ENCODE results near the gene KASH5. TPM values are rescaled to one million over a fixed set of nuclear protein-coding genes. Genes with fewer than 3 reads are reported as not detected.

KASH5 gene
- total RNA-seq, 1 donor from 2014 or later, result not detected

DNA sequence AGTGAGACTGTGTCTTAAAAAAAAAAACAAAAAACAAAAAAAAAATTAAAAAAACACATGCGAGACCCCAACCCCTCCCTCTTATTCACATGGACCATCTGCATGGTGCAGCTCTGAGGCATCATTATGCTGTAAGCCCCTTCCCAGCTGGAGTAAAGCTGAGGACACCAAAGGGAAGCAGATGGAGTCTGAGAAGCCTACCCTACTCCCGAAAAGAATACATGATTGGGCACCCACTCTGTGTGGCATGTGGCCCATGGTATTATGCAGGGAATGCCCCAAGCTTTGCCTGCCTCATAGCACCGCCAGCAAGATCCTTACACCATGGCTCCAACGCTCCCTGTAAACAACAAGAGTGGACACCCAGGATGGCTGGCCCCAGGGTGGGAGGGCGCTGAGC lies 30.5 kb downstream of the KASH5 start:
- Histone ChIP-seq H3K27ac (ENCODE audit: low read depth, low read length) (no peak overlapping the region), H3K4me3 (ENCODE audit: low read length in 3 of 3) (no peak overlapping the region), H3K9ac (ENCODE audit: low read depth in 1 of 3, low read length in 3 of 3) (no peak overlapping the region), H3K9me3 (ENCODE audit: control insufficient read depth in 3 of 3, low read length in 3 of 3) (no peaks in the 10 kb centered on the region), H3K36me3 (ENCODE audit: control insufficient read depth in 3 of 3, insufficient read depth in 3 of 3, low read length in 3 of 3) (no peaks in the 10 kb centered on the region), H3K27me3 (ENCODE audit: control insufficient read depth in 3 of 3, insufficient read depth in 3 of 3, low read length in 3 of 3) (peaks cover 59 to 84% (median 62%) of the 10 kb centered on the region in 3 donors), H3K4me1 (ENCODE audit: control insufficient read depth in 3 of 3, insufficient read depth in 3 of 3, low read length in 3 of 3) (peaks cover 13 to 19% (median 15%) of the 10 kb centered on the region in 3 donors)

DNA sequence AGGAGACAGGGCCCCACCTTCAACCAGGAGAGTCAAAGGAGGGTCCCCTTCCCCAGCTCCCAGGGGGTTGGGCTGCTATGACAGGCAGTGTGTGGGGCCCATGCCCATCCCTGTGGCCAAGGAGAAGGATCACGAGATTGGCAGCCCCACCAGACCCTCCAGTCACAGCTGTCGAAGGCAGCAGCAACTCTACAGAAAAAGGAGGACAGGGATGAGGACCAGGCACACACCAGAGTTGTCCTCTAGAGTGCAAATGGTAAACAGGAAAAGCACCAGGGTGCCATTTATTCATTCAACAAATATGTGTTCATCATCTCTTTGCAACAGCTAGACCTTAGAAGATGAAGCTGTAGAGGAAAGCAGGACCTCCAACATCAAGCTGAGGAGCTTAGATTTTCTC lies 31.1 kb downstream of the KASH5 start:
- no peak overlapping the region for H3K4me3 ChIP-seq (ENCODE audit: low read length in 3 of 3)
- H3K9me3 ChIP-seq (ENCODE audit: control insufficient read depth in 3 of 3, low read length in 3 of 3), result no peaks in the 10 kb centered on the region
- H3K36me3 ChIP-seq (ENCODE audit: control insufficient read depth in 3 of 3, insufficient read depth in 3 of 3, low read length in 3 of 3), result no peaks in the 10 kb centered on the region
- H3K27me3 ChIP-seq (ENCODE audit: control insufficient read depth in 3 of 3, insufficient read depth in 3 of 3, low read length in 3 of 3), result peaks cover 66 to 84% (median 68%) of the 10 kb centered on the region in 3 donors
- H3K9ac ChIP-seq (ENCODE audit: low read depth in 1 of 3, low read length in 3 of 3), result no peak overlapping the region
- no peak overlapping the region for H3K27ac ChIP-seq (ENCODE audit: low read depth, low read length)
- H3K4me1 ChIP-seq (ENCODE audit: control insufficient read depth in 3 of 3, insufficient read depth in 3 of 3, low read length in 3 of 3), result peaks cover 17 to 19% (median 18%) of the 10 kb centered on the region in 3 donors

DNA sequence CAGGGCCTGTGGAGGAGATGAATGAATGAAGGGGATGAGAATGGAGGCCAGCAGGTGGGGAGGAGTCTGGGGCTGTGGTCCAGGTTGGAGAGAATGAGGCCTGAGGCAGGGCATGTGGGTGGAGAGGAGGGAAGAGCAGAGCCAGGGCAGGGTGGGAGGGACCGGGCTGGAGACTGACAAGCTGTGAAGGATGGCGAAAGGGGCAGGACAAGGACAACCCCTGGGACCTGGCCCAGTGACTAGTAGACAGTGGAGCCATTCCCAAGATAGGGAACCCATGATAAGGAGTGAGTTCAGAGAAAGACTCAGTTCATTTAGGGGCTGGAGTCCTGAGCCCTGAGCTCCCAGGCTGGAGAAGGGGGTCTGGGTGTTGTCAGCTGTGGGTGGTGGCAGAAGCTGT lies 32.2 kb downstream of the KASH5 start:
- Histone ChIP-seq H3K27ac (ENCODE audit: low read depth, low read length) (no peak overlapping the region), H3K9me3 (ENCODE audit: control insufficient read depth in 3 of 3, low read length in 3 of 3) (no peaks in the 10 kb centered on the region), H3K27me3 (ENCODE audit: control insufficient read depth in 3 of 3, insufficient read depth in 3 of 3, low read length in 3 of 3) (peaks cover 74 to 83% (median 76%) of the 10 kb centered on the region in 3 donors), H3K4me3 (ENCODE audit: low read length in 3 of 3) (no peak overlapping the region), H3K4me1 (ENCODE audit: control insufficient read depth in 3 of 3, insufficient read depth in 3 of 3, low read length in 3 of 3) (peaks cover 17 to 19% (median 18%) of the 10 kb centered on the region in 3 donors), H3K9ac (ENCODE audit: low read depth in 1 of 3, low read length in 3 of 3) (no peak overlapping the region), H3K36me3 (ENCODE audit: control insufficient read depth in 3 of 3, insufficient read depth in 3 of 3, low read length in 3 of 3) (no peaks in the 10 kb centered on the region)

DNA sequence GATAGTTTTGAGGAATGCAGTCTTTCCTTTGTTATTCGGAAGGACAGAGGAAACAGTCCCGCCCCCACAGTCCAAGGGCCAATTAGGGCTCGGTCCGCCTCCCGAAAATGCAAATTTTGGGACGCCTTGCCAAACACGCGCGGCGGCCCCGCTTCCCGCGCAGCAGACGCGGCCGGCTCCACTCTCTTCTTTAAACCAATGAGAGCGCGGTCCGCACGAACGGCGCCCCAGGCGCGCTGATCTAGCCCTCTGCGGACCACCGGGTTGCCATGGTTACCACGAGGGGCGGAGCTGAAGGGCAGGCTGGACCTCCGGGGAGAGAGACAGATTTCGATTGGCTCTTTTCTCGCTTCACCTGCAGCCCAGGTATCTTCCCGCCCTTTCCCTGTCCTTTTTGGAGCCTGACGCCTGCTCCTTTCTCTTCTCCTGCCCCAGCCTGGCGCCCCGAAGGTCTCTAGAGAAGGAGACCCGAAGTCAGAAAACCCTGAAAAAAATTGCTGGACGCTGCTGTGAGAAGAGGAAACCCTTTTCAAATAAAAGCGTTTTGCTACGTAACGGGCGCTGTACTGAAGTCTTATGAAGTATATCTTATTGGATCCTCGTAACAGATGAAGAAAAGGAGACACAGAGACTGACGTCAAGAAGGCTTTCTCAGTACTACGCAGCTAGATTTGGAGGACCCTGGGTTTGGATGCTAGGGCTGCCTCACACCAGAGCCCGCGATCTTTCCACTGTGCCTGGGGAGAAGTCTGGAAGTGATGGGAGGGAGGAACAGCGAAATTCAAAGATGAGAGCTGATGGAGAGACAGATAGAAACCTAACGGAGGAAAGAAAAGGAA lies 33.2 kb downstream of the KASH5 start:
- Histone ChIP-seq H3K36me3 (ENCODE audit: control insufficient read depth in 3 of 3, insufficient read depth in 3 of 3, low read length in 3 of 3) (no peaks in the 10 kb centered on the region), H3K27me3 (ENCODE audit: control insufficient read depth in 3 of 3, insufficient read depth in 3 of 3, low read length in 3 of 3) (peaks cover 84 to 87% (median 86%) of the 10 kb centered on the region in 3 donors), H3K27ac (ENCODE audit: low read depth, low read length) (no peak overlapping the region), H3K4me3 (ENCODE audit: low read length in 3 of 3) (peak overlapping the region in 2 of 3 donors; percentile 1 to 33), H3K9me3 (ENCODE audit: control insufficient read depth in 3 of 3, low read length in 3 of 3) (no peaks in the 10 kb centered on the region), H3K9ac (ENCODE audit: low read depth in 1 of 3, low read length in 3 of 3) (no peak overlapping the region), H3K4me1 (ENCODE audit: control insufficient read depth in 3 of 3, insufficient read depth in 3 of 3, low read length in 3 of 3) (peaks cover 17 to 19% (median 18%) of the 10 kb centered on the region in 3 donors)

GRCh38 chr19:49421878-49422202 lies 33.8 kb downstream of the KASH5 start:
- no peak overlapping the region for H3K27ac ChIP-seq (ENCODE audit: low read depth, low read length)
- H3K36me3 ChIP-seq (ENCODE audit: control insufficient read depth in 3 of 3, insufficient read depth in 3 of 3, low read length in 3 of 3), result no peaks in the 10 kb centered on the region
- H3K9me3 ChIP-seq (ENCODE audit: control insufficient read depth in 3 of 3, low read length in 3 of 3), result no peaks in the 10 kb centered on the region
- no peak overlapping the region for H3K9ac ChIP-seq (ENCODE audit: low read depth in 1 of 3, low read length in 3 of 3)
- peaks cover 17 to 19% (median 18%) of the 10 kb centered on the region in 3 donors for H3K4me1 ChIP-seq (ENCODE audit: control insufficient read depth in 3 of 3, insufficient read depth in 3 of 3, low read length in 3 of 3)
- peaks cover 86 to 90% (median 86%) of the 10 kb centered on the region in 3 donors for H3K27me3 ChIP-seq (ENCODE audit: control insufficient read depth in 3 of 3, insufficient read depth in 3 of 3, low read length in 3 of 3)
- H3K4me3 ChIP-seq (ENCODE audit: low read length in 3 of 3), result no peak overlapping the region

DNA sequence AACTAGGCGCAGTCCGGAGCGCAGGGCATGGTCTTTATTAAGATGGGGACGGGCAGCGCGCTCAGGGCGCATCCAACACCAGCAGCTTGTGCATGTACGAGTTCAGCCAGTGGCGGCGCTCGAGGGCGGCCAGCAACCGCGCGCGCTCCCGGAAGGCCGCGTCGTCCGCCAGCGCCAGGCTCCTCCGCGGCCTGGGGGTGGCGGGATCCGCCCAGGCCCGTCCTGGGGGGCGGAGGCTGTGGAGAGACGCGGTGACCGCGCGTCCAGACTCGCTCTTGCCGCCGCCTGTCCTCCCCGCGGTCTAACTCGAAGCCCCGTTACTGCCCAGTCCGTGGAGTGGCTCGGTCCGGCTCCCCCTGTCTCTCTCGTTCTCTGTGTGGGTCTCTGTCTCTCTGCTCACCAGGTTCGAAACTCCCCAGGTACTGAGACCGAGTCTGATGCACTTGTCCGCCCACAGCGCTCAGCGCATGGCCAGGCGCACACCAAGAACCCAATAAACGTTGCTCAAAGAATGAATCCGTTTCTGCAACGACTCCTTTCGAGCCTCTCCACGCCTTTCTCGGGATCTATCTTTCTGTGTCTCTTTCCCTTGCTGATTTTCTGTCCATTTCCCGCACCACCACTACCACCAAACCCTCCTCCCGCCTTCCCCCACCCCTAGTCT lies 34.5 kb downstream of the KASH5 start:
- Histone ChIP-seq H3K4me1 (ENCODE audit: control insufficient read depth in 3 of 3, insufficient read depth in 3 of 3, low read length in 3 of 3) (peaks cover 17 to 19% (median 18%) of the 10 kb centered on the region in 3 donors), H3K36me3 (ENCODE audit: control insufficient read depth in 3 of 3, insufficient read depth in 3 of 3, low read length in 3 of 3) (no peaks in the 10 kb centered on the region), H3K4me3 (ENCODE audit: low read length in 3 of 3) (peak overlapping the region; percentile 27 to 52 (median 46)), H3K27ac (ENCODE audit: low read depth, low read length) (no peak overlapping the region), H3K27me3 (ENCODE audit: control insufficient read depth in 3 of 3, insufficient read depth in 3 of 3, low read length in 3 of 3) (peaks cover 87 to 89% (median 88%) of the 10 kb centered on the region in 3 donors), H3K9me3 (ENCODE audit: control insufficient read depth in 3 of 3, low read length in 3 of 3) (no peaks in the 10 kb centered on the region), H3K9ac (ENCODE audit: low read depth in 1 of 3, low read length in 3 of 3) (peak overlapping the region in 2 of 3 donors; percentile 32 to 40)

DNA sequence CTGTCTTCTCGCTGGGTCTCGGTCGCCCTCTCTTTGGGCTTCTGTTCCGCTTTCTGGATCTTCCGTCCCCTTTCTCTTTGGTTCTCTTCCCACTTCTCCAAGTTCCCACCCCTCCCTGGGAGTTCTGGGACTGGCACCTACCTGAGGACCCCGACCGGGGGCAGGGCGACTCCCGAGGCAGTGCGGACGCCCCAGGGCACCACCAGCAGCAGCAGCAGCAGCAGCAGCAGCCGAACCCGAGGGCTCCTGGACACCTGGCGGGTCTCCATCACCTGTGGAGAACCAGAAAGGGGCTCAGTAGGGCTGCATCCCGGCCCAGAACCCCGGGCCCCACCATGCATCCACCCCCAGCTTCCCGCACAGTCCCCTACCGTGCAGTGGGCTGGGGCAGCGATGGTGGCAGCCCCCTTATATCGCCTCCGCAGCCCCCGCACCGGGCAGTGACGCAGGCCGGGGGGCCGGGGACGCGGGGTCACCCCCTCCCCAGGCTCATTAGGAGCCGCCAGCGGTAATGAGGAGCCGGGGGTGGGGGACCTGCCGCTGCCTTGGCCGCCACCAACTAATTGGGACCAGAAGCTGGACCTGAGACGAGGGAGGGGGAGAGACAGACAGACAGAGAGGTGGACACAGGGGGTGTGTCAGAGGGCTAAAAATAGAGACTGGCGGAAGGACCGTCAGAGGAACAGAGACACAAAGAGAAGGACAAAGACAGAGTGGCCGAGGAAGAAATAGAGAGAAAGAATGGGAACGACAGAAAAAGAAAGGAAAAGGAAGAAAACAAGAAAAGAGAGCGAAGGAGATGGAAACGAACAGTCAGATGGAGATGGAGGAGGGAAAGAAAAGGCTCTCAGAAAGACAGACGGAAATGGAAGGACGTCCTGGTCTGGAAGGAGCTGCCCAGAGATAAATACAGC lies 35.3 kb downstream of the KASH5 start, which contains the start of gene PTH2:
Gene PTH2 (minus strand): TSS at position 371 of the 914 bp plus-strand sequence. CDS start 102 bp downstream, at position 269.
- Histone ChIP-seq H3K4me1 (ENCODE audit: control insufficient read depth in 3 of 3, insufficient read depth in 3 of 3, low read length in 3 of 3) (peaks cover 18 to 21% (median 19%) of the 10 kb centered on the region in 3 donors), H3K36me3 (ENCODE audit: control insufficient read depth in 3 of 3, insufficient read depth in 3 of 3, low read length in 3 of 3) (no peaks in the 10 kb centered on the region), H3K9ac (ENCODE audit: low read depth in 1 of 3, low read length in 3 of 3) (peak within 1 kb of the TSS in 2 of 3 donors; percentile 32 to 40), H3K27me3 (ENCODE audit: control insufficient read depth in 3 of 3, insufficient read depth in 3 of 3, low read length in 3 of 3) (peaks cover 88 to 89% (median 88%) of the 10 kb centered on the region in 3 donors), H3K9me3 (ENCODE audit: control insufficient read depth in 3 of 3, low read length in 3 of 3) (no peaks in the 10 kb centered on the region), H3K27ac (ENCODE audit: low read depth, low read length) (no peak within 1 kb of the TSS), H3K4me3 (ENCODE audit: low read length in 3 of 3) (peak within 1 kb of the TSS; percentile 27 to 52 (median 46))

DNA sequence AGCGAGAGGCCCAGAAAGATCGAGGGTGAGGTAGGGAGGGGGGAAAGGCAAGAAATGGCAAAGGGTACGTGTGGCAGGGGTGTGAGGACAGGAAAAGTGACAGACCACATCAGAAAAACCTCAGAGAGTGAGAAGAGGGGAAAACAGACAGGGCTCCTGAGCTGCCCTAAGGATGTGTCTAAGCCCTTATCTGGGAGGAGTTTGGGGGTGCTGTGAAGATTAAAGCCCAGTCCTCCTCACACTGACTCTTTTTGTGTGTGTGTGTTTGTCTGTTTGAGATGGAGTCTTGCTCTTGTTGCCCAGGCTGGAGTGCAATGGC lies 35.9 kb downstream of the KASH5 start:
- H3K36me3 ChIP-seq (ENCODE audit: control insufficient read depth in 3 of 3, insufficient read depth in 3 of 3, low read length in 3 of 3), result no peaks in the 10 kb centered on the region
- H3K27me3 ChIP-seq (ENCODE audit: control insufficient read depth in 3 of 3, insufficient read depth in 3 of 3, low read length in 3 of 3), result peaks cover 89% of the 10 kb centered on the region in 3 donors
- H3K4me3 ChIP-seq (ENCODE audit: low read length in 3 of 3), result no peak overlapping the region
- no peak overlapping the region for H3K27ac ChIP-seq (ENCODE audit: low read depth, low read length)
- H3K9me3 ChIP-seq (ENCODE audit: control insufficient read depth in 3 of 3, low read length in 3 of 3), result no peaks in the 10 kb centered on the region
- no peak overlapping the region for H3K9ac ChIP-seq (ENCODE audit: low read depth in 1 of 3, low read length in 3 of 3)
- peaks cover 18 to 21% (median 19%) of the 10 kb centered on the region in 3 donors for H3K4me1 ChIP-seq (ENCODE audit: control insufficient read depth in 3 of 3, insufficient read depth in 3 of 3, low read length in 3 of 3)

GRCh38 chr19:49425178-49425577 lies 37.1 kb downstream of the KASH5 start, which contains the start of gene GFY:
Gene GFY, plus strand, starts transcription at chr19:49425388. Its CDS starts 1,043 bp downstream, at chr19:49426431.
- Histone ChIP-seq H3K36me3 (ENCODE audit: control insufficient read depth in 3 of 3, insufficient read depth in 3 of 3, low read length in 3 of 3) (no peaks in the 10 kb centered on the region), H3K4me1 (ENCODE audit: control insufficient read depth in 3 of 3, insufficient read depth in 3 of 3, low read length in 3 of 3) (peaks cover 18 to 21% (median 19%) of the 10 kb centered on the region in 3 donors), H3K9me3 (ENCODE audit: control insufficient read depth in 3 of 3, low read length in 3 of 3) (no peaks in the 10 kb centered on the region), H3K27me3 (ENCODE audit: control insufficient read depth in 3 of 3, insufficient read depth in 3 of 3, low read length in 3 of 3) (peaks cover 79 to 91% (median 89%) of the 10 kb centered on the region in 3 donors), H3K9ac (ENCODE audit: low read depth in 1 of 3, low read length in 3 of 3) (no peak within 1 kb of the TSS), H3K27ac (ENCODE audit: low read depth, low read length) (no peak within 1 kb of the TSS), H3K4me3 (ENCODE audit: low read length in 3 of 3) (no peak within 1 kb of the TSS)
